Epithelial cell of prostate (primary cell): ENCODE measurements around the gene ORMDL3.
"Not testable (repeated sequence)": the region's sequence is repeated elsewhere in the genome, so short reads cannot be mapped to it uniquely, and the experiment has no call there.

Experiments
- DNase-seq: peaks from one replicate; pipeline ENCODE4 v3.0.0-alpha.2; 2011; ENCODE audit warnings: low read depth, low spot score
- H3K27ac ChIP-seq: fragments of 450-650 bp; 2 replicates; pipeline ENCODE4 v1.5.1; 2017; ENCODE audit warnings: mild to moderate bottlenecking

Gene ORMDL3

DNA sequence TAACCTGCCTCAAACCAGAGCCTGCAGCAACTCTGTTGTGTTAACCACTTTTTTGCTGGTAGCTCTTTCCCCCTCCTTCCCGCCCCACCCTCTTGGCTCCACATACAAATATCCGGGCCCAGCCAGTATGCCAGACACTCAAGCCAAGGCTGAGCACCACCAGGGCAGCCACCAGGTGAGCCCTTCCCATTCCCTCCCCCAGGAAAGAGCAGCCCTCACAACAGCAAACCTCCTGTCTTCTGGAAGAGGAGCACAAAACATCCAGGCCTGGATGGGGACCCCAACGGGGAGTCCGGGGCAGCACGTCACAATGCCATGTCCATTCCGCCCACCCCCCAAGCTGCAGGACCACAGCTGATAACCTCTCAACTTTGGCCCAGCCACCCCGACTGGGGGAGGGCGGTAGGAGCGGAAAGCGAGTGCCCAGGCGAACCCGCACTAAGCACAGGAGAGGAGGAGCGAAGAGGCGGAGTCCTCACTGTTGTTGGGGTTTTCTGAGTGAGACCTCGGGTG, 757 bp downstream of the ORMDL3 start:
- no peak for DNase-seq
- H3K27ac ChIP-seq: peak overlapping the region; percentile 82

DNA sequence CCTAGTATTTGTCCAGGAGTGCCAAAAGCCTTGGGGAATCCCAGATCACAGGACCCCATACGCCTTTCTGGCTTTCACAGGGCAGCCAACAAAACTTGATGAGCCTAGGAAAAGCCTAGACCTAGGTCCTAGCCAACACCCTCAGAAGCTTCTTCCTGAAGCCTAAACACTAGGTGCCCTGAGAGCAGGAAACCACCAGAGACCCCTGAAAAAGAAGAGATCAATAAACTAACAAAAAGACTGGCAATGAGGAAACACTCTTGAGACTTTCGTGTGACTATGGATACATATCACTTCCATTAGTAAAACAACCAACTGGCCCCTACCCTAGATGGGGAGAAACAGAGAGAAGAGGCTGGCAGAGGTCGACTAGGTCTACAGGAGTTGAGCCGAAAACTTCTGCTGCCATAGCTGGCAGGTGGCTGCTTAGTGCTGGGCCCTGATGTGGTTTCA, 1.2 kb downstream of the ORMDL3 start:
- peak overlapping the region; percentile 82 for H3K27ac ChIP-seq
- DNase-seq: no peak

DNA sequence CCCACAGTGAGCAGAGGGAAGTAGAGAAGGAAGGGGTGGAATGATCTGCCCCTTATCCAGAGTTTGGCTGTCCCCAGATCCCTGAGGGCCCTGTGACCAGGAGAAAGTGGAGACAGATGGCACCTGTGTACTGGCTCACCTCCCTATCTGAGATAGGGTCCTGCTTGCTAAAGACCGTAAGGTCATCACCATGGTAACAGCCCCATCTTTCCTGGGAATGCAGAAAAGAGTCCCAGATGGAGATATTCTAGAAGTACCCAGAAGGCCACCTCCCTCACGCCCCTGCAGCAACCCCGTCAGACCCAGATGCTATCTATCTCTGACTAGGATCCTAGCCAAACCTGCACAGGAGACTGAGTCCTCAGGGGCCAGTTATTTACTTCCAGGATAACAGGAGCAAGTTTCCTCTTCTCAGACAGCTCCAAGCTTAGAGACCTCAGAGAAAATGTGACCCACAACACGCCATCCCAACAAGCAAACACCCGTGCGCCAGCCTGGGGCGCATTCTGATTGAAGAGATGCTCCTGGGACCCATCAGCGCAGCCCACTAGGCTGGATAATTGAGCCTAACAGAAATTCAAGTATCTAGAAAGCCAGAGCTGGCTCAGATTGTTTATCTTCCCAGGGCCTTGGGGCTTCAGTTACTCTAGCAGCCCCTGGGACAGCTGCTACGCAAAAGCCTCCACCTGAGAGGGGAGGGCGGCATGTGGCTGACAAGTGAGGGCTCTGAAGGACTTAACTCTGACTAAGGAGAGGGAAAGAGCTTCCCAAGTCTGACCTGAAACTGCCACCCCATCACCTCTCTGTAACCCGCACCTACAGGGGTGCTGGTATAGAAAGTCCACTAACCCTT, 1.9 kb downstream of the ORMDL3 start:
- DNase-seq: no peak

DNA sequence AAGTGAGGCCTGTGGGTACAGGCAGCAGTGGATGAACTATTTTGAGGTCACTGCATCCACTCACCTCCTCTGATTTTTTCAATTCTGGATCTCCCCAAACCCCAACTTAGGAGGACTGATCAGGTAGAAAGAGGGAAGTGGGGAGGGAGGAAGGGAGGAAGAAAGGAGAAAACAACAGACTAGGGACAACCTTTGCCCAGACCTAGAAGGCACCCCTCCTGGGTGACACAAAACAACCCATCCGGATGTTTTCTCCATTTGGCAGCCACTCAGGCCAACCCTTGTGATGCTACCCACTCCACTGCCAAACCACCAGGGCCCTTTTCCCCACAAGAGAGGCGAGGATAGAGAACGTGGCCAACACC, 2.7 kb downstream of the ORMDL3 start:
- H3K27ac ChIP-seq: no peak overlapping the region

More for the DNA sequence above, 1.9 kb downstream of the ORMDL3 start:
- H3K27ac ChIP-seq: no peak overlapping the region

DNA sequence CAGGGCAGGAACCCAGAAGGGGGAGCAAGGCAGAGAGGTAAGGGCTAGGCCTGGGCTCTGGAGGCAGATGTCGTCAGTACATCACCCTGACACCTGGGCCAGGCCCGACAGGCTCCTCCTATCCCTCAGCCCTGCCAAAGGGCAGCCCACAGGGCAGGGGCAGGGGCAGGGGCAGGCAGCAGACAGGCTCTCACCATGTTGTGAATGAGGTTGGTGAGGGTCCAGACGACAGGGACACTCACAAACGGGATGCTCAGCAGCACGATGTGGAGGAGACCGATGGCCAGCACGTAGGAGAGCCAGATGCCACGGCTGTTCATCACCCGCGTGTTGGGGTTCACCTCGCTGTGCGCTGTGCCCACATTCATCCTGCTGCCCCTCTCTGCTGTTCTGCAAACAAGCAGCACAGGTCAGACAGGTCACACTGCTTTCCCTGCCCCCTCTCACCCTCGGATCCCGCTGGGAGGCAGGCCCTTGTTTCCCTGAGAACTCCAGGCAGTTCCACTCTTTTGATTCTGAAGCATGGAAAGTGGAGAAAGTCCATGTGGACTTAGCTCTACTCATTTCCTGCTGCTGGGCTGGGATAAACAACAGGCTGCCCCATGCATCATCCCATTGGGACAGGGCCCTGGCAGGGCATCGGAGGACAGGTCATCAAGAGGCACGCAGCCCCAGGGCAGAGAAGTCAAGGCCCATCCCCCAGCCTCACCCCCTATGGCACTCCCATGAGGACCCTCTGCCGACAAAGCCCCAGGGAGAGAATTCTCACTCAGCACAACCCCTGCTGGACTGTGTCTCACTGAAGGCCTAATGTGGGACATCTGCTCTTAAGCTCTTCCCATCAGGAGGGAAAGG, 3.3 kb downstream of the ORMDL3 start:
- DNase-seq: no peak
- no peak overlapping the region for H3K27ac ChIP-seq

More for the DNA sequence above, 2.7 kb downstream of the ORMDL3 start:
- no peak for DNase-seq

DNA sequence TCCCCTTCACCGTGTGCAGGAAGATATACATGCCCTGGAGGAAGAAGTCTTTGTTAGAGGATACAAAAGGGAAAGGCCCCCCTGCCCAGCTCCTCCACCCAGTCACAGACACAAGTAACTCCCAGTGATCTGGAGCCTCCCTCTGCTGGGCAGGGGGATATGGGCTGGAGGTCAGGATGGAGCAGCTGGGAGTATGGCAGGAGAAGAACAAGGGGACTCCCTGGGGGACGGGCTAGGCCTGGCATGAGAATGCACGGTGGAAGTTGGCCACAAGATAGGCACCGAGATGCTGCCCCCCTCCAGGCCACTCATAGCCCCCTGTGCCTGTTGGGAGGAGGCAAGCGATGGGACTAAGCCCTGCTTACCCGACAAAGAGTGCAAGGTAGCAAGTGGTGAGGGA, 4.2 kb downstream of the ORMDL3 start:
- DNase-seq: no peak
- H3K27ac ChIP-seq: no peak overlapping the region

DNA sequence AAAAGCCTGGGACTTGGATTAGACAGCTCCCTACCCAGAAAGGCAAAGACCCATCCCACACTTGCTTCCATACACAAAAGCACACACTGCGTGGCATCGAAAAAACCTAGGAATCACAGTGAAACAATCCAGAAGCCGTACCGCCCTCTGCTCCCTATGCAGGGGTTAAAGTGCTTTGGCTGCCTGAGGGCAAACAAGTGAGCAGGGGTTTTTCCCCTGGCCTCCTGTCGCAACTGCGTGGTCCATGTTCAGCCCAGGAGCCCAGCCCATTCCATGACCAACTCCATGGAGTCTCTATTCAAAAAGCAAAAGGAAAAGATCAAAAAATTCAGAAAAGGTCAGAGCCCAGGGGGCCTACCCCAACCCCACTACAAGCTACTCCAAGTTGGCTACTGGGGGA, 5.4 kb downstream of the ORMDL3 start:
- no peak overlapping the region for H3K27ac ChIP-seq
- DNase-seq: no peak

DNA sequence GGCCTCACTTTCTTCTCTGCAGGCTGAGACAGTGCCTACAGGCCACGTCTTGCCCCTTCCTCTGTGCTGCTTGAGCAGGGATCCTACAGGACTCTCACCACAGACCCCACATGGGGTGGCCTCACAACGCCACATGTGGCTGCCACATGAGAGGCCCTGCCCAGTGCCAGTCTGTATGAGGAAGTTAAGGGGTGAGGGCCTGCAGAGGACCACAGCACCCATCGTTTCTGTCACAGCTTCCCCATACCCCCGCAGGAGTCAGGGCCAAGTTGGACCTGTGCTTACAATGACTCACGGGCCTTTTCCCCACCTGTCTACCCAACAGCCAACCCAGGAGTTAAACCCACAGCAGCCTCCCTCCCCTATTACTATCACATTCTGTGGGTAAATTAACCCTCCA, 6.1 kb downstream of the ORMDL3 start:
- DNase-seq: no peak
- no peak overlapping the region for H3K27ac ChIP-seq

DNA sequence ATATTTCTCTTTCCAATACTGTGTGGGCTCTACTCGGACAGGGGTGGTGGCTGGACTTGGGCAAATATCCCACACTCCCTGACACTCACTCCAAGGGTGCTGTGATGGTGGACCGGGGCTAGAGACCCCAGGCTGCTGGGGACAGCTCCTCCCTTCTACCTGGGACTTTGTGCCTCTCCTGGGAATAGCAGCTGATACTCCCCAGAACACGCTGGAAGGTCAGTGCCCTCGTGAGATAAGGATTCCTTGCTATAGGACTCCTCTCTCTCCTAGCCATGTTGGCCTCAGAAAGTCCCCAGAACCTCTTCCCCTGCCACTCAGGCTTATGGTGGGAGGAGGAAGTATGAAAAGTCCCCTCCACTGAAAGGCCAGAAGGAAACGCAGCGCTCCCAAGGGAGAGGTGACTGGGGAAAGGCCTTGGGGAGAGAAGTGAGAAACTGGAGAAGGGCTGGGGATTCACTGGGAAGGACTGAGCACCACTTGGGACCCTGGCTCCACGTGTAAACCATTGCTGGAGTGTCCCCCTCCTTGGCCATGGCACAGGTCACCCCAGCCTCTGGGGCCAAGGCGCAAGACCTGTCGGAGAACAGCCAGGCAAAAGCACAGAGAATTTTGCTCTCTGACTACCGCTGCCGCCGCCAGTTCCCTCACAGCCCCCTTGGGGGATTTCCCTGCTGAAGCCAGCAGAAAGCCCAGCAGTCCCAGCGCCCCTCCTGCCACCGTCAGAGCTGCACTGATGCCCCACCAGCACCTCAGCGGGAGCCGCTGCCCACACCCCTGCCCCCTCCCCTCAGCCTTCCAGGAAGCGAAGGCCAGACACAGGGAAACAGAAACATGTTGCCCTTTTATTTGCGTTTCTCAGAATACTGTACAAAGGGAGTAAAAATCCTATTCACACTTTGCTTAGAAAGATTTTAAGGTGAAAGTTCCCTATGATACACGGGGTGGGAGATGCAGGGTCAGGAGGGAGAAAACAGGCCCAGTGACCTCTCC, 6.9 kb downstream of the ORMDL3 start:
- DNase-seq: no peak
- no peak overlapping the region for H3K27ac ChIP-seq

DNA sequence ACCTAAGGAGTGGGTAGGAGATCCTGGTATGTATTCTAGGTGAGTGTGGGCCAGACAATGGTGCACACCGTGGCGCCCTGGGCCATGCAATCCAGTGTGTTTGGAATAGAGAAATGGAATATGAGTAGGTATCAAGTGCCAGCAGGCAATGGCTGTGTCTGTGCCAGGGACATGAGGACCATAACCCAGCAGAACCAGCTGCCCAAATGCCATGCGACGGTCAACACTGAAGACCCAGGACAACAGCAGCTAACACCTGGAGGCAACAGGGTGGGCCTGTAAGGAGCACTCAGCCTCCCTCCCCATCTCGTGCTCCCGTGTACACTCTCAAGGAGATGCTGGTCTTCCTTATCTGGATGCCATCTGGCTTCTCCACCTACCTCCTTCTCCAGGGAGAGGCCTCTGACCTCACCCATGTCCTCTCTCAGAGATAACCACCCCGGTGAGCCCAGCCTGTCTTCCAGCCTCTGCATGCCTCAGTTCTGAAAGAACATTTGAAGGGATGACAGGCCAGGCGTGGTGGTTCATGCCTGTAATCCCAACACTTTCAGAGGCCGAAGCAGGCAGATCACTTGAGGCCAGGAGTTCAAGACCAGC, 8.2 kb downstream of the ORMDL3 start:
- no peak overlapping the region for H3K27ac ChIP-seq

DNA sequence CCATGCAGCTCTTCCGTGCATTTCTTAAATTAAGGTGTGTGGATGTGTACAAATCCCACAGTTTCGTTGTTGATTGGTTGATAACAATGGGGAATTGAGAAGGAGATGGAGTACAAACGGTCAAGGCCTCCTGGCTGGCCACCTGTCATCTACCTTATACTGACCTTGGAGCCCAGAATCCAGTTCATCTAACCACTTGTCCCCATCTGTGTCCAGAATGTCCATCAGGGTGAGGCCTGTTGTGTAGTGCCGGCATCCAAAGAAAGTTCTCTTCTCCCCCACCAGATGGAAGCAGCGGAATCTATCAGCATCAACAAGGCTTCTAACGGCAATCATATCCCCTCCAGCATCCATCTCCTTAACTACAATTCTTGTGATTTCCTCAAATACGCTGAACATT, 10.5 kb downstream of the ORMDL3 start:
- DNase-seq: no peak
- no peak overlapping the region for H3K27ac ChIP-seq

More for the DNA sequence above, 8.2 kb downstream of the ORMDL3 start:
- DNase-seq: no peak

DNA sequence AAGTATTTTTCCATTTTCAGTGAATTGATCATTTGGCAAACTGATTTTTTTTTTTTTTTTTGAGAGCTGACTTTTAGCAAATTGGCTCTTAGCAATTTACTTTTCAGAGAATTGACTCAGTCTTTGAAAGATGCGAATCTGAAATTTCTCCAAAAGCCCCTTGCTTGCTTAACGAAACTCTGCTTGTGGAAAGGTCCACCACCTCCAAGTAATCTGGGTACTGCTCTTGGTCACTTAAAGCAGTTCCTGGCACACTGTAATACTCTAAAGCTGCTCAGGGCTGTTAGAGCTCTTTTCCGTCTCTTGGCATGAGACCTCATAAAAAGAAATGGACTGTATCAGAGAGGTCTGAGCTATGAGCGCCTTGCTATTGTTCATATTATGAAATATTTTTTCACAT, 11.8 kb downstream of the ORMDL3 start:
- H3K27ac ChIP-seq: no peak overlapping the region
- DNase-seq: no peak

DNA sequence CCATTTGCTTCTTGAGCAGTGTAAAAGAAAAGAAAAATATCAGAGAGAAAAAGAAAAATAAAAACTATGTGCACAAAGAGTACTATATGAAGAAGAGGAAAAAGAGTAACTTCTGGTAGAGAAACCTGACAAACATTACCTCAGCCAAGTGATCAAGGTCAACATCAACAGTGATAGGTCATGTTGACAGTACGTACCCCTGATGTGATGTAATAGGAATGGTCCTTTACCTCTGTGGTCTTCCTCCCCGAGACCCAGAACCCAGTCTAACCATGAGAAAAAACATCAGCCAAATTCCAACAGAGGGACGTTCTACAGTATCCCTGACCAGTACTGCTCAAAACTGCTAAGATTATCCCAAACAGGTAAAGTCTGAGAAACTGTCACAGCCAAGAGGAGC, 13.4 kb downstream of the ORMDL3 start:
- DNase-seq: no peak
- no peak overlapping the region for H3K27ac ChIP-seq

DNA sequence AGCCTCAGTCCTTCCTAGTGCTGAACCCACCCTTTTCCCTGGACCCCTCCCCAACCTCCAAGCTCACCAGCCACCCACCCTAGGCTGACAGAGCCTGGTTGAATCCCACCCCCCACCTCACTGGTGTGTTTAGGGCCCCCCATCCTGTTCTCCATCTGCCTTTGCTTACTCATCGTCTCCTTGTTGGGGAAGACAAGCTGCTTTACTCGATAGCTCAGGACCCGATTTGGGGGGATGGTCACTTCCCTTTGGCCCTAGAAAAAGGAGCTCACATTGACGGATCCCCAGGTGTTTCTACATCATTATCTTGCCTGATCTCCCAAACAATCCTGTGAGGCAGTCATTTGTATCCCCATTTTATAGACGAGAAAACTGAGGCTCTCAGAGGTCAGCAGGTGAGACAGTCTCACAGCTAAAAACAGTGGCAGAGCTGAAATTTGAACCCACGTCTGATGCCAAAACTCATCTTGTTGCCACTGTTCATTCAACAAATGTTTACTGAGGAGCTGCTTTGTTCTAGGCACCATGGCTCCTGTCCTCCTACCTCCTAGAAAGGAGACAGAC, 18.5 kb downstream of the ORMDL3 start:
- no peak overlapping the region for H3K27ac ChIP-seq
- DNase-seq: no peak

DNA sequence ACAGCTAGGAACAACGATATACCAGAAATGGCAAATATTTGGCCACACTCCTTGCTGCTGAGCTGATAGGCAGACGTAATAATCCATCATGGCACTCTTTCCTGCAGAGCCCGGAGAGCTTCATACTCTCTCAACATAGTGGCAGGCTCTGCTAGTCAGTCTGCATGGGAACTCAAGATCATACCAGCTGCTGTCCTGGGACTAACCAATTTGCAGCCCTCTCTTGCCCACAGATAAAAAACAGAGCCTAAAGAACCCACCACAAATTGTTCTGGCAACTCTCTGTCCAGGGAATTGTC, 22.5 kb downstream of the ORMDL3 start:
- DNase-seq: no peak
- H3K27ac ChIP-seq: no peak overlapping the region

DNA sequence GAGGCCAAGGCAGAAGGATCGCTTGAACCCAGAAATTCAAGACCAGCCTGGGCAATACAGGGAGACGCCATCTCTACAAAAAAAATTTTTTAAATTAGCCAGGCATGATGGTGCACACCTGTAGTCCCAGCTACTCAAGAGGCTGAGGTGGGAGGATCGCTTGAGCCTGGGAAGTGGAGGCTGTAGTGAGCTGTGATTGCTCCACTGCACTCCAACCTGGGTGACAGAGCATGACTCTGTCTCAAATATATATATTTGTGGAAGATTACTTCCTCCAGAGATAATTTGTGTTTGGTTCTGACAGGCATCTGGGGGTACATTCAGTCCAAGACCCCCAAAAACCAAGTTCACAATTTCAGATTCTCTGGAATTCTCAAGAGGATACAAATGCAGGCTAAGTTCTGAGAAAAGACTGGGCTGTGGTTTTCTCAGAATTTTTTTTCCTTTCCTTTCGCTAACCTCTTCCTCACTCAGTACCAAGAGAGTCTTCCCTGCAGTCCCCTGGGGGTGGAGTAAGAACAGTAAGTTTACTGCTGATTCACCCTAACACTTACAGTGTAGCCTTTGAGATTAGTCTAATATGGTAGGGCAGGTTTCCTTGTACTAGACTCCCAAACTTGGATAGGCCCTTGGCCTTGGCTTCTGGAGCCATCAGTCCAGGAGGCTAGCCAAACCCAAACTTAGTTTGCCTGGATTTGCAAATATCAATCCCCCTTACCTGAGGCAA, 24.1 kb downstream of the ORMDL3 start:
- DNase-seq: no peak
- no peak overlapping the region for H3K27ac ChIP-seq

DNA sequence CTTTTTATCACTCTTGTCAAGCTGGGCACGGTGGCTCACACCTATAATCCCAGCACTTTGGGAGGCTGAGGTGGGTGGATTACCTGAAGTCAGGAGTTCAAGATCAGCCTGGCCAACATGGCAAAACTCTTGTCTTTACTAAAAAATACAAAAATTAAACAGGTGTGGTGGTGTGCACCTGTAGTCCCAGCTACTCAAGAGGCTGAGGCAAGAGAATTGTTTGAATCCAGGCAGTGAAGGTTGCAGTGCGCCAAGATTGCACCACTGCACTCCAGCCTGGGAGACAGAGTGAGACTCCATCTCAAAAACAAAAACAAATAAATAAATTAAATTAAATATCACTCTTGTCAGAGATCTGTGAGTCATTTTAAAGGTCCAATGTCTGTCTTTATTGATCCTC, 25.4 kb downstream of the ORMDL3 start:
- H3K27ac ChIP-seq, DNase-seq: not testable (repeated sequence)

DNA sequence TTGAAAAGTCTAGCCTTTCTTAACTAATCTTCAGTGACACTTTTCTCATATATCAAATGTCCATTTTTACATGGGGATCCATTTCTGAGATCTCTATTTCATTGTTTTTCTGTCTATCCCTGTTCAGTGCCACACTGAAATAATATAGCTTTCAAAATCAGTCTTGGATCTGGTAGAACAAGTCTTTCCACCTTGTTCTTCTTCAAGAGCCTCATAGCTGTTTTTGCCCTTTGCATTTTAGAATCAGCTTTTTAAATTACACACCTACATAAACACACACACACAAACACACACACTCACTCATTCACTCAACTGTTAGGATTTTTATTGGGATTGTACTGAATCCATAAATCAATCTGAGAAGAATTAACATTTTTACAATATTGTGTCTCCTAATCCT, 28.2 kb downstream of the ORMDL3 start:
- no peak overlapping the region for H3K27ac ChIP-seq
- no peak for DNase-seq

DNA sequence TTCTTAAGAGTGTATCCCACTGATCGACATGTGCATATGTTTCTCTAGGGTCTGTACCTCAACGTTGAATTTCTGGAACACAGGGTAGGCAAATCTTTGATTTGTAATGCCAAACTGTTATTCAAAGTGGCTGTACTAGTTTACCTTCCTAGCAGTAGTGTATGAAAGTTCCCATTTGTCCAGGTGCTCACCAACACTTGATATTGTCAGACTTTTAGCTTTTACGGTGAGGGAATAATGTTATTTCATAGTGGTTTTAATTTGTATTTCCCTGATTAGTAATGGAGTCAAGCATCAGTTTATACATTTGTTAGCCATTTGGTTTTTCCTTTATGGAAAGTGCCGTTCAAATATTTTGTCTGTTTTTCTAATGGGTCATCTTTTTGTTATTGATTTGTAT, 29.3 kb downstream of the ORMDL3 start:
- no peak overlapping the region for H3K27ac ChIP-seq
- DNase-seq: no peak
